Measurements from ENCODE around the gene AKT1.
"Not testable (repeated sequence)": the region's sequence is repeated elsewhere in the genome, so short reads cannot be mapped to it uniquely, and the experiment has no call there.

AKT1 gene

DNA sequence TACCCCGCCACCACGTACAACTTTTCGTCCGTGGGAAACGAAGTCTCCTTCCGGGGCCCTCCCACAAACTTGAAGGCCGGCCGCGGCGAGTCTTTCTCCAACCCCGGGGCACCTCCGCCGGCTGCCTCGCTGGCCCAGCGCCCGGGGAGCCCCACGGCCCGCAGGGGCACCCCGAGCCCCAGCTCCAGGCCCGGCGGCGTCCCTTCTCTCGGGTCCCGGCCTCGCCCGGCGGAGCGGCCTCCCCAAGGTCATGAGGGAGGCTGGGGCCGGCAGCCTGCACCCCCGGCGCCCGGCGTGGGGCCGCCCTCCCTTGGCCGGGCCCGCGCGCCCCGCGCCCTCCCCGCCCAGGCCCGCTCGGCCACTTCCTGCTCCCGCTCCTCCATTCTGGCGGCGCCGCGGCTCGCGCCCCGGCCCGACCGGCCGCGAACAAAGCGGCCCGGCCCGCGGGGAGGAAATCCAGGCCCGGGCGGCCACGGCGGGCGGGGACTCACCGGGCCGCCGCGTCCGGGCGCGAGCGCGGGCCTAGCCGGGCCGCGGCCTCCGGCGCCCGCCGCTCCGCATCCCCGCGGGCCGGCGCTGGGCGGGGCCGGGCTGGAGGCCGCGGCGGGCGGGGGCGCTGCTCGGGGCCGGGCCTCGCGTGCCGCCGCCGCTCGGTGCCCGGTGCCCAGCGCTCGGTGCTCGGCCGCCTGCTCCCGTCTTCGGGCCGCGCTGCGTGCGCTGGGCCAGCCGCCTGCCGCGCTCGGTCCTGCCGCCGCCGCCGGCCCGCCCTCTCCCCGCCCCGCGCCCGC lies at the start of gene AKT1:
TSS of gene AKT1 (minus strand) at position 756 of the 788 bp plus-strand sequence. CDS start 3,105 bp downstream, outside the sequence.
- peak; percentile 27 for DNase-seq (ENCODE audit: low read depth)

- no peak for DNase-seq (ENCODE audit: low read depth)
Observed at GRCh38 chr14:104845033-104845666, 49.6 kb upstream of the AKT1 start.

GRCh38 chr14:104844306-104845032 lies 48.9 kb upstream of the AKT1 start:
- DNase-seq (ENCODE audit: low read depth) = no peak

- peak; percentile 30 for DNase-seq (ENCODE audit: low read depth)
Observed at GRCh38 chr14:104843442-104844305, 48.1 kb upstream of the AKT1 start.

DNA sequence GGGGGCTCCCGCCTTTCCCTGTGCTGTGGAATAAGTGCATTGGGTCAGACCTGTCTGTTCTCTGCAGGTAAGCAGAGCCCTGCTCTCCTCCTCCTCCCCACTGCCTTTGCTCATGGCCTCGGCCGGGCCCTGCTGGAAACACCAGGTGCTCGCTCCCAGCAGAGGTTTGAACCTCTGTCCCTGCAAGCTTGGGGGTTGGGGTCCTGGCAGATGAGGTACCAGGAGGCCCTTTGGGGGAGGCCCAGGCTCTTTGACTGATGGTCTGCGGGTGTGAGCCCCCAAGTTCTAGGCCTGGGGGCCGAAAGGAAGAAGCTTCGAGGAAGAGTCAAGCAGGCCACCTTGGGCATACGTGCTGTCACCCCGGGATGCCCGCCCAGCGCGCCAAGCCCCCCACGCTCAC lies 47.5 kb upstream of the AKT1 start:
- DNase-seq (ENCODE audit: low read depth) = no peak

- no peak for DNase-seq (ENCODE audit: low read depth)
Observed at GRCh38 chr14:104841730-104842129, 46.2 kb upstream of the AKT1 start.

DNA sequence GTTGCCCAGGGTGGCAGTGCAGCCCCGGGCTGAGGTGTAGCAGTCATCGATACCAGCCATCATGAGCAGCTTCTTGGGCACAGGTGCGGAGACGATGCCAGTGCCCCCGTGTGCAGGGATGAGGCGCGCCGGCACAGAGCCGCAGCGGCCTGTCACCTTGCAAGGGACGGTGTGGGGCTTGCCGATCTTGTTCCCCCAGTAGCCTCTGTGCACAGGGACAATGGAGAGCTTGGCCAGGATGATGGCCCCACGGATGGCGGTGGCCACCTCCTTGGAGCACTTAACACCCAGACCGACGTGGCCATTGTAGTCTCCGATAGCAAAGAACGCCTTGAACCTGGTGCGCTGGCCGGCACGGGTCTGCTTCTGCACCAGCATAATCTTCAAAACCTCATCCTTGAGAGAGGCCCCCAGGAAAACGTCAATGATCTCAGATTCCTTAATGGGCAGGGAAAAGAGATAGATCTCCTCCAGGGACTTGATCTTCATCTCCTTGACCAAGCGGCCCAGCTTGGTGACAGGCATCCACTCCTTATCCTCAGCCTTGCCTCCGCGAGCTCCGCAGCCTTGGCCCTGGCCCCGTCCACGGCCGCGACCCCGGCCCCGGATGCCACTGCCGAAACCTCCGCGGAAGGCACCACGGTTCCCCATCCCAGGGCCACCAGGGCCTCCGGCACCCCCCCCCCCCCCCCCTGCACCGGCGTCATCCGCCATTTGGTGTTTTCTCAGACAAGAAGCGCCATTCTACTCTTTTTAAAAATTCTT lies 40.8 kb upstream of the AKT1 start:
- not testable (repeated sequence) for DNase-seq (ENCODE audit: low read depth)

GRCh38 chr14:104830781-104831180 lies 35.2 kb upstream of the AKT1 start:
- no peak for DNase-seq (ENCODE audit: low read depth)

GRCh38 chr14:104827177-104828055 lies 31.9 kb upstream of the AKT1 start:
- DNase-seq (ENCODE audit: low read depth) = peak; percentile 38

DNA sequence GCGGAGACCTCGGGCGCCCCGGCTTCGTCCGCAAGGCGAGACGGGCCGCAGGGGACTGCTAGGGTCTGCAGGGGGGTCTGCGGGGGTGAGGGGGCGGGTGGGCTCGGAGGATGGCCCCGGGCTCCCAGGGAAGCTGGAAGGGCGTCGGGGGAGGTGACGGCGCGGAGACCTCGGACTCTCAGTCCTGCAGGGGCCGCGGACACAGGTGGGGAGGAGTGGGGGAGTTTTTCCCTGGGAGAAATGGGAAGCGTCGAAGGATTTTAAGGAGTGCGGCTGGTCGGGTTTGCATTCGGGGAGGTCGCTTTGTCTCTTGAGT lies 31.3 kb upstream of the AKT1 start:
- no peak for DNase-seq (ENCODE audit: low read depth)

- peak; percentile 85 for DNase-seq (ENCODE audit: low read depth)
Observed at GRCh38 chr14:104826189-104826860, 30.8 kb upstream of the AKT1 start.

- DNase-seq (ENCODE audit: low read depth) = no peak
Observed at GRCh38 chr14:104824353-104824997, 28.9 kb upstream of the AKT1 start.

- no peak for DNase-seq (ENCODE audit: low read depth)
Observed at GRCh38 chr14:104822821-104823615, 27.5 kb upstream of the AKT1 start.

GRCh38 chr14:104821971-104822608 lies 26.5 kb upstream of the AKT1 start:
- no peak for DNase-seq (ENCODE audit: low read depth)

- DNase-seq (ENCODE audit: low read depth) = no peak
Observed at GRCh38 chr14:104821229-104821945, 25.8 kb upstream of the AKT1 start.

DNA sequence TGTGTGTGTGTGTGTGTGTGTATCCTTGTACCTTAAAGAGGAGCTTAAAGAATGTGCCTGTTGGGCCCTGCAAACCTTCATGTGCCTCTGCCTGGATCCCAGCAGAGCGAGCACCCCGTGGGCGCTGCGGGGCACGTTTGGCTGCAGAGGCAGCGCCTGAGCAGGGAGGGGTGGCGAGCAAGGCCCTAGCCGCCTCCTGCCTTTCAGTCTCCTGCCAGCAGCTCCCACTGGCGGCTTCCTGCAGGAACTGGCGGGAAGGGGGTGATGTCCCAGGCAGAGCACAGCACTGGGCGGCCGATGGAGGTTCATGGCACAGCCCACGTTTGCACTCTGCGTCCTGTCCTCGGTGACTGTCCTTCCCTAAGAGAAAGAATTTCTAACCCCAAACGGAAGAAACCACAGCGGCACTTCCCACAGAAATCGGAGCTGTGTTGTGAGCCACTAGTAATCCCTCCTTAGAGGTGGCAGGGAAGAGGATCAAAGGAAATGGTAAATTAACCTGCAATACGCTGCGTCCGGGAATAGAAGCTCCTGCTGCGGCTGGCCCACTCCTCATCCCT lies 25.2 kb upstream of the AKT1 start:
- peak; percentile 78 for DNase-seq (ENCODE audit: low read depth)

DNA sequence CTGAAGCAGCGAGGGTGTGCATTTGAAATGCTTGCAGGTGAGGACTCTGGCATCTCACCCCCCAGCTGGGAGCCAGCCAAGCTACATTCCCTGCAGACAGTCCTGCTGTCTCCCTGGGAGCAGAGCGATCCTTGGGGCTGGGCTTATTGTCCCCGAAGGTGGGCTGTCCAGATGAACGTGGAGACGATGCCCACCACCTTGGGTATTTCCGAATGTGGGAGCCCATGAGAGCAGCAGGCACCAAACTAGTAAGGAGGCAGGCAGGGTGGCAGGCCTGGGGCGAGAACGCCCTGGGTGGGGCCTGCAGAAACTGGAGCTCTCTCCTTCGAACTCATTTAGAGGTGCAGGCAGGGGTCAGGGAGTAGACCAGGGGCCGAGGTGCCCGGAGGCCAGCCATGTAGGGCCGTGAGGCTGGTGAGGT lies 23.8 kb upstream of the AKT1 start:
- DNase-seq (ENCODE audit: low read depth) = no peak
